ENCODE results near the gene CUX1. TPM values are rescaled to one million over a fixed set of nuclear protein-coding genes. Genes with fewer than 3 reads are reported as not detected.

The CUX1 gene
- total RNA-seq, 1 experiment from 2014 or later, result 64.3 TPM

DNA sequence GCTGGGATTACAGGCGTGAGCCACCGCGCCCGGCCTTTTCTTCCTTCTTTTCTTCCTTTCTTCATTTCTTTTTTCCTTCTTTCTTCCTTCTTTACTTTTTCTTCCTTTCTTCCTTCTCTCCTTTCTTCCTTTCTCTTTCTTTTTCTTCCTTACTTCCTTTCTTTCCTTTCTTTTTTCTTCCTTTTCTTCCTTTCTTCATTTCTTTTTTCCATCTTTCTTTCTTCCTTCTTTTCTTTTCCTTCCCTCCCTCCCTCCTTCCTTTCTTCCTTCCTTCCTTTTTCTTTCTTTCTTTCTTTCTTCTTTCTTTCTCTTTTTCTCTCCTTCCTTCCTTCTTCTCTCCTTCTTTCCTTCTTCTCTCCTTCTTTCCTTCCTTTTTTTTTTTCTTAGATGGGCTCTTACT is 47.0 kb upstream of the CUX1 start:
- Mint-ChIP-seq H3K4me3 (no peak overlapping the region), H3K27ac (no peak overlapping the region), H3K27me3 (ENCODE audit: low read depth) (peaks cover 2% of the 10 kb centered on the region; the same call in 1 of the 2 replicates), H3K9me3 (no peaks in the 10 kb centered on the region), H3K36me3 (no peaks in the 10 kb centered on the region), H3K4me1 (no peaks in the 10 kb centered on the region)
- TF ChIP-seq ELF4 (CRISPR knock-in tag; IDR thresholded peaks at IDR 0.05; ENCODE audit: low read depth), result no peak
- TF ChIP-seq NFE2L1 (CRISPR knock-in tag; IDR thresholded peaks at IDR 0.05), result no peak
- TF ChIP-seq, protein P1, sequence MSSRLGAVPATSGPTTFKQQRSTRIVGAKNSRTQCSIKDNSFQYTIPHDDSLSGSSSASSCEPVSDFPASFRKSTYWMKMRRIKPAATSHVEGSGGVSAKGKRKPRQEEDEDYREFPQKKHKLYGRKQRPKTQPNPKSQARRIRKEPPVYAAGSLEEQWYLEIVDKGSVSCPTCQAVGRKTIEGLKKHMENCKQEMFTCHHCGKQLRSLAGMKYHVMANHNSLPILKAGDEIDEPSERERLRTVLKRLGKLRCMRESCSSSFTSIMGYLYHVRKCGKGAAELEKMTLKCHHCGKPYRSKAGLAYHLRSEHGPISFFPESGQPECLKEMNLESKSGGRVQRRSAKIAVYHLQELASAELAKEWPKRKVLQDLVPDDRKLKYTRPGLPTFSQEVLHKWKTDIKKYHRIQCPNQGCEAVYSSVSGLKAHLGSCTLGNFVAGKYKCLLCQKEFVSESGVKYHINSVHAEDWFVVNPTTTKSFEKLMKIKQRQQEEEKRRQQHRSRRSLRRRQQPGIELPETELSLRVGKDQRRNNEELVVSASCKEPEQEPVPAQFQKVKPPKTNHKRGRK (CRISPR knock-in tag; IDR thresholded peaks at IDR 0.05; ENCODE audit: borderline replicate concordance), result peak; percentile 88; the same call in 1 of the 2 replicates
- ChIA-PET CTCF (interaction anchor here (0.6 kb wide), 2 partner anchors 21 to 696 kb away, joined by 4 to 5 read pairs; no protein-coding TSS in a partner anchor), POLR2A (interaction anchor here (0.7 kb wide), 1 partner anchor 27 kb away, joined by 3 read pairs; no protein-coding TSS in a partner anchor)
- no peak for DNase-seq (ENCODE audit: low spot score)
- no peak for ATAC-seq

DNA sequence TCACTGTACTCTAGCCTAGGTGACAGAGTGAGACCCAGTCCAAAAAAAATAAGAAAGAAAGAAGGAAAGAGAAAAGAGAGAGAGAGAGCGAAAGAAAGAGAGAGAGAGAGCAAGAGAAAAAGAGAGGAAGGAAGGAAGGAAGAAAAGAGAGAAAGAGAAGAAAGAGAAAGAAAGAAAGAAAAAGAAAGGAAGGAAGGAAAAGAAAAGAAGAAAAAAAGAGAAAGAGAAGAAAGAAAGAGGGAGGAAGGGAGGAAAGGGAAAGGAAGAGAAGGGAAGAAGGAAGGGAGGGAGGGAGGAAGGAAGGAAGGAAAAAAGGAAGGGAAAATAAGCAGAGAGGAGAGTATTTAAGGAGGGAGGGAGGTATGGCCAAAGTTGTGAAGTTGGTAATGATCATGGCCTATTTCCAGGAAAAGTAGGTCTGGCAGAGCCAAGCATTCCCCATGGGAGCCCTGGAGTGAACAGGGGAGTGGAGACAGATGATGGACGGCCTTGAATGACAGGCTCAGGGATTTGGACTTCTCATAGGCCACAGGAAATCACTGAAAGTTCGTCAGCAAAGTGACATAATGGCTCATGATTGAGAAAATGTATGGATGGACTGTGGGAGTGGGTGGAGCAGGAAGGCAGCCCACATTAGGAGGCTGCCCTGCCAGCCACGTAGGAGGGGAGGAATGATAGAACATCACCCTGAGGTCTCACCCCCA is 44.8 kb upstream of the CUX1 start:
- POLR2A ChIA-PET, result no interaction called here
- peaks cover 4% of the 10 kb centered on the region; the same call in 1 of the 2 replicates for H3K27me3 Mint-ChIP-seq (ENCODE audit: low read depth)
- TF ChIP-seq, protein P2, sequence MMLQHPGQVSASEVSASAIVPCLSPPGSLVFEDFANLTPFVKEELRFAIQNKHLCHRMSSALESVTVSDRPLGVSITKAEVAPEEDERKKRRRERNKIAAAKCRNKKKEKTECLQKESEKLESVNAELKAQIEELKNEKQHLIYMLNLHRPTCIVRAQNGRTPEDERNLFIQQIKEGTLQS (CRISPR knock-in tag; conservative IDR thresholded peaks at IDR 0.05), result no peak
- TF ChIP-seq GTF2I (CRISPR knock-in tag; conservative IDR thresholded peaks at IDR 0.05) (no peak), NFATC4 (CRISPR knock-in tag; IDR thresholded peaks at IDR 0.05) (no peak), FOXP1 (CRISPR knock-in tag; IDR thresholded peaks at IDR 0.05; ENCODE audit: borderline replicate concordance) (no peak), TEAD4 (CRISPR knock-in tag; IDR thresholded peaks at IDR 0.05) (no peak), OVOL2 (CRISPR knock-in tag; IDR thresholded peaks at IDR 0.05; ENCODE audit: borderline replicate concordance) (no peak), HMGA2 (CRISPR knock-in tag; IDR thresholded peaks at IDR 0.05) (no peak), TCF7 (CRISPR knock-in tag; IDR thresholded peaks at IDR 0.05; ENCODE audit: low read depth) (no peak)
- TF ChIP-seq, protein P3, sequence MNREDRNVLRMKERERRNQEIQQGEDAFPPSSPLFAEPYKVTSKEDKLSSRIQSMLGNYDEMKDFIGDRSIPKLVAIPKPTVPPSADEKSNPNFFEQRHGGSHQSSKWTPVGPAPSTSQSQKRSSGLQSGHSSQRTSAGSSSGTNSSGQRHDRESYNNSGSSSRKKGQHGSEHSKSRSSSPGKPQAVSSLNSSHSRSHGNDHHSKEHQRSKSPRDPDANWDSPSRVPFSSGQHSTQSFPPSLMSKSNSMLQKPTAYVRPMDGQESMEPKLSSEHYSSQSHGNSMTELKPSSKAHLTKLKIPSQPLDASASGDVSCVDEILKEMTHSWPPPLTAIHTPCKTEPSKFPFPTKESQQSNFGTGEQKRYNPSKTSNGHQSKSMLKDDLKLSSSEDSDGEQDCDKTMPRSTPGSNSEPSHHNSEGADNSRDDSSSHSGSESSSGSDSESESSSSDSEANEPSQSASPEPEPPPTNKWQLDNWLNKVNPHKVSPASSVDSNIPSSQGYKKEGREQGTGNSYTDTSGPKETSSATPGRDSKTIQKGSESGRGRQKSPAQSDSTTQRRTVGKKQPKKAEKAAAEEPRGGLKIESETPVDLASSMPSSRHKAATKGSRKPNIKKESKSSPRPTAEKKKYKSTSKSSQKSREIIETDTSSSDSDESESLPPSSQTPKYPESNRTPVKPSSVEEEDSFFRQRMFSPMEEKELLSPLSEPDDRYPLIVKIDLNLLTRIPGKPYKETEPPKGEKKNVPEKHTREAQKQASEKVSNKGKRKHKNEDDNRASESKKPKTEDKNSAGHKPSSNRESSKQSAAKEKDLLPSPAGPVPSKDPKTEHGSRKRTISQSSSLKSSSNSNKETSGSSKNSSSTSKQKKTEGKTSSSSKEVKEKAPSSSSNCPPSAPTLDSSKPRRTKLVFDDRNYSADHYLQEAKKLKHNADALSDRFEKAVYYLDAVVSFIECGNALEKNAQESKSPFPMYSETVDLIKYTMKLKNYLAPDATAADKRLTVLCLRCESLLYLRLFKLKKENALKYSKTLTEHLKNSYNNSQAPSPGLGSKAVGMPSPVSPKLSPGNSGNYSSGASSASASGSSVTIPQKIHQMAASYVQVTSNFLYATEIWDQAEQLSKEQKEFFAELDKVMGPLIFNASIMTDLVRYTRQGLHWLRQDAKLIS (CRISPR knock-in tag; IDR thresholded peaks at IDR 0.05; ENCODE audit: borderline replicate concordance), result no peak
- TF ChIP-seq, protein P4, sequence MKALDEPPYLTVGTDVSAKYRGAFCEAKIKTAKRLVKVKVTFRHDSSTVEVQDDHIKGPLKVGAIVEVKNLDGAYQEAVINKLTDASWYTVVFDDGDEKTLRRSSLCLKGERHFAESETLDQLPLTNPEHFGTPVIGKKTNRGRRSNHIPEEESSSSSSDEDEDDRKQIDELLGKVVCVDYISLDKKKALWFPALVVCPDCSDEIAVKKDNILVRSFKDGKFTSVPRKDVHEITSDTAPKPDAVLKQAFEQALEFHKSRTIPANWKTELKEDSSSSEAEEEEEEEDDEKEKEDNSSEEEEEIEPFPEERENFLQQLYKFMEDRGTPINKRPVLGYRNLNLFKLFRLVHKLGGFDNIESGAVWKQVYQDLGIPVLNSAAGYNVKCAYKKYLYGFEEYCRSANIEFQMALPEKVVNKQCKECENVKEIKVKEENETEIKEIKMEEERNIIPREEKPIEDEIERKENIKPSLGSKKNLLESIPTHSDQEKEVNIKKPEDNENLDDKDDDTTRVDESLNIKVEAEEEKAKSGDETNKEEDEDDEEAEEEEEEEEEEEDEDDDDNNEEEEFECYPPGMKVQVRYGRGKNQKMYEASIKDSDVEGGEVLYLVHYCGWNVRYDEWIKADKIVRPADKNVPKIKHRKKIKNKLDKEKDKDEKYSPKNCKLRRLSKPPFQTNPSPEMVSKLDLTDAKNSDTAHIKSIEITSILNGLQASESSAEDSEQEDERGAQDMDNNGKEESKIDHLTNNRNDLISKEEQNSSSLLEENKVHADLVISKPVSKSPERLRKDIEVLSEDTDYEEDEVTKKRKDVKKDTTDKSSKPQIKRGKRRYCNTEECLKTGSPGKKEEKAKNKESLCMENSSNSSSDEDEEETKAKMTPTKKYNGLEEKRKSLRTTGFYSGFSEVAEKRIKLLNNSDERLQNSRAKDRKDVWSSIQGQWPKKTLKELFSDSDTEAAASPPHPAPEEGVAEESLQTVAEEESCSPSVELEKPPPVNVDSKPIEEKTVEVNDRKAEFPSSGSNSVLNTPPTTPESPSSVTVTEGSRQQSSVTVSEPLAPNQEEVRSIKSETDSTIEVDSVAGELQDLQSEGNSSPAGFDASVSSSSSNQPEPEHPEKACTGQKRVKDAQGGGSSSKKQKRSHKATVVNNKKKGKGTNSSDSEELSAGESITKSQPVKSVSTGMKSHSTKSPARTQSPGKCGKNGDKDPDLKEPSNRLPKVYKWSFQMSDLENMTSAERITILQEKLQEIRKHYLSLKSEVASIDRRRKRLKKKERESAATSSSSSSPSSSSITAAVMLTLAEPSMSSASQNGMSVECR (CRISPR knock-in tag; IDR thresholded peaks at IDR 0.05; ENCODE audit: borderline replicate concordance), result no peak
- no peaks in the 10 kb centered on the region for H3K36me3 Mint-ChIP-seq
- no peak overlapping the region for H3K27ac Mint-ChIP-seq
- no peak overlapping the region for H3K4me3 Mint-ChIP-seq
- H3K9me3 Mint-ChIP-seq, result no peaks in the 10 kb centered on the region
- ATAC-seq (no peak), DNase-seq (ENCODE audit: low spot score) (no peak)
- H3K4me1 Mint-ChIP-seq, result peaks cover 7% of the 10 kb centered on the region
- CTCF ChIA-PET, result no interaction called here
